Measurements from ENCODE around the gene HLA-B. TPM values are rescaled to one million over a fixed set of nuclear protein-coding genes. Genes with fewer than 3 reads are reported as not detected.
"Not testable (repeated sequence)": the region's sequence is repeated elsewhere in the genome, so short reads cannot be mapped to it uniquely, and the experiment has no call there.

Gene HLA-B
- total and polyA plus RNA-seq, 3 experiments from 2014 or later = 3,705 to 8,337 (median 3,812) TPM

DNA sequence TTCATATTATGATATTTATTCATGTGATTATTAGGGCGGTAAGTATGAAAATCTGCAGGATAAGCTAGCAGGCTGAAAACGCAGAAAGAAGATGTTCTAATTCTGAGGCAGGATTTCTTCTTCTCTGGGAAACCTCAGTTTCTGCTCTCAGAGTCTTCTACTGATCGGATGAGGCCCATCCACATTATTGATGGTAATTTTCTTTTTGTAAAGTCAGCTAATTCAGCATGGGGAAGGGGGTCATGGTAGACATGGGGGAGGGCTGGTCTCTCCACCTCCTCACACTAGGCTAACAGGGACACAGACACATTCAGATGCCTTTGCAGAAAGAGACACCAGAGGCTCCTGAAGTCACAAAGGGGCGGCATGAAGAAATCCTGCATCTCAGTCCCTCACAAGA is 24.7 kb upstream of the HLA-B start:
- POLR2A ChIA-PET = no interaction called here
- no peaks in the 10 kb centered on the region for H3K36me3 Mint-ChIP-seq

GRCh38 chr6:31379850-31380249 is 22.9 kb upstream of the HLA-B start:
- DNase-seq = no peak
- Histone ChIP-seq H3K4me1 (ENCODE audit: insufficient read depth, low read length) (no peaks in the 10 kb centered on the region), H3K9me3 (ENCODE audit: low read length) (no peaks in the 10 kb centered on the region), H3K36me3 (ENCODE audit: insufficient read depth, low read length) (no peaks in the 10 kb centered on the region), H3K27ac (ENCODE audit: low read depth, low read length) (no peak overlapping the region), H3K27me3 (ENCODE audit: insufficient read depth, low read length, poor library complexity, severe bottlenecking) (no peaks in the 10 kb centered on the region), H3K4me3 (ENCODE audit: low read length) (no peak overlapping the region)
- no peak overlapping the region for H3K27ac Mint-ChIP-seq
- H3K4me1 Mint-ChIP-seq = no peaks in the 10 kb centered on the region
- no peaks in the 10 kb centered on the region for H3K9me3 Mint-ChIP-seq
- CTCF ChIA-PET = no interaction called here
- H3K27me3 Mint-ChIP-seq = peaks cover 16 to 33% of the 10 kb centered on the region in 2 donors
- POLR2A ChIA-PET = no interaction called here
- H3K4me3 Mint-ChIP-seq = no peak overlapping the region
- H3K36me3 Mint-ChIP-seq = no peaks in the 10 kb centered on the region

More for the DNA sequence above, 24.7 kb upstream of the HLA-B start:
- Mint-ChIP-seq H3K27ac (peak overlapping the region in 1 of 8 donors; percentile 19), H3K27me3 (peaks cover 19 to 31% of the 10 kb centered on the region in 2 donors), H3K9me3 (no peaks in the 10 kb centered on the region), H3K4me3 (no peak overlapping the region), H3K4me1 (no peaks in the 10 kb centered on the region)
- DNase-seq = no peak
- H3K27me3 ChIP-seq (ENCODE audit: insufficient read depth, low read length, poor library complexity, severe bottlenecking) = no peaks in the 10 kb centered on the region
- CTCF ChIA-PET = interaction anchor here (0.7 kb wide), 1 partner anchor 15 kb away, joined by 3 read pairs; no protein-coding TSS in a partner anchor
- H3K4me3 ChIP-seq (ENCODE audit: low read length) = no peak overlapping the region
- H3K27ac ChIP-seq (ENCODE audit: low read depth, low read length) = no peak overlapping the region
- H3K4me1 ChIP-seq (ENCODE audit: insufficient read depth, low read length) = no peaks in the 10 kb centered on the region
- no peaks in the 10 kb centered on the region for H3K36me3 ChIP-seq (ENCODE audit: insufficient read depth, low read length)
- no peaks in the 10 kb centered on the region for H3K9me3 ChIP-seq (ENCODE audit: low read length)

DNA sequence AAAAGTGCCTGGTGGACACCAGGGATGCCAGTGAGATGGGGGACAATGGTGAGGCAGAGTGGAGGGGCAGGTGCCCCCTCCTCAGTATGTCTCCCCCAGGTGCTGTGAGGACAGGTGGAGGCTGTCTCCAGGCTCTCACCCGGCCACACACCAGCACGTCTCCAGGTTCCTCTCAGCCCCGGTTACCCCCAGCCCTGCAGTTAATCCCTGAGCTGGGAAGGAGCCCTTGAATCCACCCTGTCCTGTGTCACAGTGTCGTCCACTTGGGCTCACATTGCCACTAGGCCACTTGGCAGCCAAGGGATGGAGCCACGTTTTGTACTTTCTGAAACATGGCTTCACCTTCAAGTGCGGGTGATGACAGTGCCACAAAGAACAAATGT is 21.7 kb upstream of the HLA-B start:
- Histone ChIP-seq H3K9me3 (ENCODE audit: low read length) (no peaks in the 10 kb centered on the region), H3K27me3 (ENCODE audit: insufficient read depth, low read length, poor library complexity, severe bottlenecking) (no peaks in the 10 kb centered on the region), H3K27ac (ENCODE audit: low read depth, low read length) (no peak overlapping the region), H3K4me3 (ENCODE audit: low read length) (no peak overlapping the region), H3K4me1 (ENCODE audit: insufficient read depth, low read length) (no peaks in the 10 kb centered on the region), H3K36me3 (ENCODE audit: insufficient read depth, low read length) (no peaks in the 10 kb centered on the region)
- ChIA-PET CTCF (interaction anchor here (1.1 to 3.9 kb wide), 2 partner anchors 12 to 242 kb away, joined by 3 to 26 read pairs; no protein-coding TSS in a partner anchor), POLR2A (no interaction called here)
- Mint-ChIP-seq H3K27me3 (peaks cover 16 to 33% of the 10 kb centered on the region in 2 donors), H3K4me1 (no peaks in the 10 kb centered on the region), H3K36me3 (no peaks in the 10 kb centered on the region), H3K9me3 (no peaks in the 10 kb centered on the region), H3K27ac (peak overlapping the region in 1 of 8 donors; percentile 41), H3K4me3 (no peak overlapping the region)
- DNase-seq = no peak

DNA sequence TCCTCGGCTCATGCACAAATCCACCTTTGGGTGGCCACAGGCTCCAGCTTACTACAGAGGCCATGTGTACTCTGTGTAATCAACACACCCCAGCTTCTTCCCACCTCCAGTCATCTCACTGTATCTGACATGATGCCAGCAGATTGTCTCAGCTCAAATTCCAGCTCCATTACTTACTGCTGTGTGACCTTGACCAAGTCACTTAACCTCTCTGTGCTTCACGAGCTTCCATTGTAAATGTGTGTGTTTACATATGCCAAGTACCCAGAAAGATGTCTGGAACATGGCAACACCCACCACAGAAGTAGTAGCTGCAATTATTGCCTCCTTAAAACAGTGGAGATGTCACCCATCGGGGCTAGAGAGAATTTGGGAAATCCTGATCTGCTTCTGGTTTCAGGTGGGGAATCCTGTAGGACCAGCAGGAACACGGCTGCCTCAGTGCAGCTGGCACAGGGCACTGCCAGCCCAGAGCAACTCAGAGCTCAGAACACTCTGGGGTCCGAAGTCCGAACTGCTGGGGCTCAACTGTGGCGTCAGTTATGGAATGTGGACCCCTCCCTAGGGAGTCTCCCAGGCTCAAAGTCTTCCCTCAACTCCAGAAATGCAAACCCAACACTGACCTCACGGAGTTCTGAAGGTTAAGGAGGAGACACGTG is 21.2 kb upstream of the HLA-B start:
- CTCF ChIA-PET = interaction anchor here (1.1 to 3.9 kb wide), 2 partner anchors 12 to 241 kb away, joined by 3 to 26 read pairs; no protein-coding TSS in a partner anchor
- no peak overlapping the region for H3K27ac Mint-ChIP-seq

GRCh38 chr6:31377029-31377428 is 20.1 kb upstream of the HLA-B start:
- ChIA-PET CTCF (interaction anchor here (1.0 to 3.9 kb wide), 3 partner anchors 11 to 185 kb away, joined by 3 to 26 read pairs (median 3); no protein-coding TSS in a partner anchor), POLR2A (no interaction called here)
- no peaks in the 10 kb centered on the region for H3K9me3 ChIP-seq (ENCODE audit: low read length)
- no peak for DNase-seq
- no peaks in the 10 kb centered on the region for H3K27me3 ChIP-seq (ENCODE audit: insufficient read depth, low read length, poor library complexity, severe bottlenecking)
- no peak overlapping the region for H3K4me3 Mint-ChIP-seq
- no peak overlapping the region for H3K27ac Mint-ChIP-seq
- no peak overlapping the region for H3K27ac ChIP-seq (ENCODE audit: low read depth, low read length)
- H3K4me1 Mint-ChIP-seq = no peaks in the 10 kb centered on the region
- H3K9me3 Mint-ChIP-seq = peaks cover 0 to 2% (median 0%) of the 10 kb centered on the region in 5 donors
- H3K4me1 ChIP-seq (ENCODE audit: insufficient read depth, low read length) = no peaks in the 10 kb centered on the region
- no peaks in the 10 kb centered on the region for H3K36me3 ChIP-seq (ENCODE audit: insufficient read depth, low read length)
- H3K36me3 Mint-ChIP-seq = no peaks in the 10 kb centered on the region
- peaks cover 18 to 36% of the 10 kb centered on the region in 2 donors for H3K27me3 Mint-ChIP-seq
- no peak overlapping the region for H3K4me3 ChIP-seq (ENCODE audit: low read length)

More for the DNA sequence above, 21.2 kb upstream of the HLA-B start:
- peaks cover 16 to 33% of the 10 kb centered on the region in 2 donors for H3K27me3 Mint-ChIP-seq
- H3K27me3 ChIP-seq (ENCODE audit: insufficient read depth, low read length, poor library complexity, severe bottlenecking) = no peaks in the 10 kb centered on the region
- no peaks in the 10 kb centered on the region for H3K4me1 ChIP-seq (ENCODE audit: insufficient read depth, low read length)
- H3K4me1 Mint-ChIP-seq = no peaks in the 10 kb centered on the region
- H3K9me3 ChIP-seq (ENCODE audit: low read length) = no peaks in the 10 kb centered on the region
- no peak overlapping the region for H3K4me3 Mint-ChIP-seq
- no peak overlapping the region for H3K27ac ChIP-seq (ENCODE audit: low read depth, low read length)
- no peak overlapping the region for H3K4me3 ChIP-seq (ENCODE audit: low read length)
- H3K36me3 ChIP-seq (ENCODE audit: insufficient read depth, low read length) = no peaks in the 10 kb centered on the region
- H3K9me3 Mint-ChIP-seq = no peaks in the 10 kb centered on the region
- no peaks in the 10 kb centered on the region for H3K36me3 Mint-ChIP-seq
- no peak for DNase-seq
- POLR2A ChIA-PET = no interaction called here

- CTCF ChIA-PET = interaction anchor here (1.2 to 3.9 kb wide), 3 partner anchors 9 to 184 kb away, joined by 3 to 26 read pairs (median 3); no protein-coding TSS in a partner anchor
- no peak for DNase-seq
- H3K4me1 Mint-ChIP-seq = no peaks in the 10 kb centered on the region
- Histone ChIP-seq H3K4me1 (ENCODE audit: insufficient read depth, low read length) (no peaks in the 10 kb centered on the region), H3K36me3 (ENCODE audit: insufficient read depth, low read length) (no peaks in the 10 kb centered on the region), H3K4me3 (ENCODE audit: low read length) (no peak overlapping the region), H3K27me3 (ENCODE audit: insufficient read depth, low read length, poor library complexity, severe bottlenecking) (no peaks in the 10 kb centered on the region), H3K27ac (ENCODE audit: low read depth, low read length) (no peak overlapping the region), H3K9me3 (ENCODE audit: low read length) (no peaks in the 10 kb centered on the region)
- POLR2A ChIA-PET = no interaction called here
- H3K27me3 Mint-ChIP-seq = peaks cover 13 to 36% of the 10 kb centered on the region in 2 donors
- H3K9me3 Mint-ChIP-seq = peaks cover 0 to 4% (median 0%) of the 10 kb centered on the region in 5 donors
- no peaks in the 10 kb centered on the region for H3K36me3 Mint-ChIP-seq
- H3K4me3 Mint-ChIP-seq = no peak overlapping the region
- H3K27ac Mint-ChIP-seq = no peak overlapping the region
These were observed 18.7 kb upstream of the HLA-B start for GRCh38 chr6:31375699-31376098.

DNA sequence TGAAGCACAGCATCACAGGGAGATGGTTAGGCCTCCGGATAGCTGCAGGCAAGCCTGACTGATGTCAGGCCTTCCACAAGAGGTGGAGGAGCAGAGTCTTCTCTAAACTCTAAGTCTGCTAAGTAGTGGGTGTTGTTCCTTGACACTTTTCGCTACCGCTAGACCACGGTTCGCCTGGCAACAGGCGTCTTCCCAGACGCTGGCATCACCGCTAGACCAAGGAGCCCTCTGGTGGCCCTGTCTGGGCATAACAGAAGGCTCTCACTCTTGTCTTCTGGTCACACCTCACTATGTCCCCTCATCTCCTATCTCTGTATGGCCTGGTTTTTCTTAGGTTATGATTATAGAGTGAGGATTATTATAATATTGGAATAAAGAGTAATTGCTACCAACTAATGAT is 17.1 kb upstream of the HLA-B start:
- H3K9me3 ChIP-seq (ENCODE audit: low read length); H3K4me3 Mint-ChIP-seq; H3K4me1 Mint-ChIP-seq; H3K27ac ChIP-seq (ENCODE audit: low read depth, low read length); H3K4me1 ChIP-seq (ENCODE audit: insufficient read depth, low read length); H3K27me3 ChIP-seq (ENCODE audit: insufficient read depth, low read length, poor library complexity, severe bottlenecking); H3K36me3 Mint-ChIP-seq; POLR2A ChIA-PET; H3K9me3 Mint-ChIP-seq; H3K27ac Mint-ChIP-seq; H3K4me3 ChIP-seq (ENCODE audit: low read length); H3K36me3 ChIP-seq (ENCODE audit: insufficient read depth, low read length): not testable (repeated sequence)
- peak in 2 of 5 donors; percentile 22 to 29 for DNase-seq
- CTCF ChIA-PET = interaction anchor here (1.2 kb wide), 1 partner anchor 68 kb away, joined by 3 read pairs; no protein-coding TSS in a partner anchor
- H3K27me3 Mint-ChIP-seq = peaks cover 7 to 37% of the 10 kb centered on the region in 2 donors

GRCh38 chr6:31368461-31368860 is 11.5 kb upstream of the HLA-B start:
- H3K27me3 ChIP-seq (ENCODE audit: insufficient read depth, low read length, poor library complexity, severe bottlenecking) = peaks cover 10% of the 10 kb centered on the region
- no peak overlapping the region for H3K4me3 ChIP-seq (ENCODE audit: low read length)
- no peak overlapping the region for H3K27ac ChIP-seq (ENCODE audit: low read depth, low read length)
- no peaks in the 10 kb centered on the region for H3K4me1 ChIP-seq (ENCODE audit: insufficient read depth, low read length)
- Mint-ChIP-seq H3K9me3 (peaks cover 0 to 4% (median 0%) of the 10 kb centered on the region in 5 donors), H3K27ac (no peak overlapping the region), H3K4me1 (peaks cover 12 to 22% (median 15%) of the 10 kb centered on the region in 3 donors), H3K36me3 (peaks cover 0 to 4% (median 0%) of the 10 kb centered on the region in 3 donors), H3K4me3 (no peak overlapping the region), H3K27me3 (peaks cover 19 to 37% of the 10 kb centered on the region in 2 donors)
- ChIA-PET POLR2A (no interaction called here), CTCF (interaction anchor here (3.7 to 7.7 kb wide), 3 partner anchors 8 to 232 kb away, joined by 26 to 80 read pairs (median 72); partner anchors contain the start of gene PSORS1C2)
- H3K9me3 ChIP-seq (ENCODE audit: low read length) = no peaks in the 10 kb centered on the region
- H3K36me3 ChIP-seq (ENCODE audit: insufficient read depth, low read length) = no peaks in the 10 kb centered on the region
- DNase-seq = no peak
